ENCODE data around the gene VPS37C. TPM values are rescaled to one million over a fixed set of nuclear protein-coding genes. Genes with fewer than 3 reads are reported as not detected.

VPS37C gene
- total RNA-seq, 1 experiment from 2014 or later: 23.1 TPM

- no TSS peak for BruUV-seq (replicated peaks)
- DNase-seq (ENCODE audit: low read depth, low spot score) (no peak), ATAC-seq (no peak)
- TF ChIP-seq POLR2AphosphoS5 (IDR thresholded peaks at IDR 0.05; ENCODE audit: low read depth, low read length) (no peak), ZFX (IDR thresholded peaks at IDR 0.05) (no peak), POLR2A (IDR thresholded peaks at IDR 0.05; ENCODE audit: borderline replicate concordance, extremely low read depth, insufficient read depth, insufficient read length) (no peak), ELF1 (IDR thresholded peaks at IDR 0.05; ENCODE audit: borderline replicate concordance, low read depth) (no peak), TCF7L2 (IDR thresholded peaks at IDR 0.05; ENCODE audit: borderline replicate concordance, extremely low read depth, insufficient read depth, insufficient read length) (no peak), YY1 (IDR thresholded peaks at IDR 0.05; ENCODE audit: extremely low read depth, insufficient replicate concordance, low read depth, low read length) (no peak), SIN3A (IDR thresholded peaks at IDR 0.05; ENCODE audit: low read depth) (no peak), SRF (IDR thresholded peaks at IDR 0.05; ENCODE audit: low read depth) (no peak), SP1 (IDR thresholded peaks at IDR 0.05; ENCODE audit: low read depth) (no peak), CBX3 (IDR thresholded peaks at IDR 0.05; ENCODE audit: low read depth) (no peak), RAD21 (IDR thresholded peaks at IDR 0.05; ENCODE audit: low read depth) (no peak), ATF3 (IDR thresholded peaks at IDR 0.05) (no peak), ZNF274 (IDR thresholded peaks at IDR 0.05; ENCODE audit: low read depth, low read length) (no peak), EZH2 (IDR thresholded peaks at IDR 0.05) (no peak), FOSL1 (IDR thresholded peaks at IDR 0.05; ENCODE audit: low read depth) (no peak), JUND (IDR thresholded peaks at IDR 0.05) (no peak), EGR1 (IDR thresholded peaks at IDR 0.05; ENCODE audit: low read depth) (no peak), MAX (IDR thresholded peaks at IDR 0.05) (no peak), ZBTB33 (IDR thresholded peaks at IDR 0.05; ENCODE audit: extremely low read depth, insufficient replicate concordance, low read length) (no peak)
- TF ChIP-seq, protein P1, sequence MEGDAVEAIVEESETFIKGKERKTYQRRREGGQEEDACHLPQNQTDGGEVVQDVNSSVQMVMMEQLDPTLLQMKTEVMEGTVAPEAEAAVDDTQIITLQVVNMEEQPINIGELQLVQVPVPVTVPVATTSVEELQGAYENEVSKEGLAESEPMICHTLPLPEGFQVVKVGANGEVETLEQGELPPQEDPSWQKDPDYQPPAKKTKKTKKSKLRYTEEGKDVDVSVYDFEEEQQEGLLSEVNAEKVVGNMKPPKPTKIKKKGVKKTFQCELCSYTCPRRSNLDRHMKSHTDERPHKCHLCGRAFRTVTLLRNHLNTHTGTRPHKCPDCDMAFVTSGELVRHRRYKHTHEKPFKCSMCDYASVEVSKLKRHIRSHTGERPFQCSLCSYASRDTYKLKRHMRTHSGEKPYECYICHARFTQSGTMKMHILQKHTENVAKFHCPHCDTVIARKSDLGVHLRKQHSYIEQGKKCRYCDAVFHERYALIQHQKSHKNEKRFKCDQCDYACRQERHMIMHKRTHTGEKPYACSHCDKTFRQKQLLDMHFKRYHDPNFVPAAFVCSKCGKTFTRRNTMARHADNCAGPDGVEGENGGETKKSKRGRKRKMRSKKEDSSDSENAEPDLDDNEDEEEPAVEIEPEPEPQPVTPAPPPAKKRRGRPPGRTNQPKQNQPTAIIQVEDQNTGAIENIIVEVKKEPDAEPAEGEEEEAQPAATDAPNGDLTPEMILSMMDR (IDR thresholded peaks at IDR 0.05 in 2 of 3, conservative IDR thresholded peaks at IDR 0.05 in 1 of 3; ENCODE audit: borderline replicate concordance in 1 of 3, insufficient read depth in 1 of 3, low read depth in 2 of 3, low read length in 2 of 3): no peak
- intact Hi-C loops (cut with micrococcal nuclease): no loop called here
- H3K79me2 ChIP-seq (ENCODE audit: insufficient read depth, low read length): no peaks in the 10 kb centered on the region
- H3K36me3 ChIP-seq (ENCODE audit: control insufficient read depth in 1 of 2, insufficient read depth in 2 of 2, low read length in 2 of 2): no peaks in the 10 kb centered on the region
- no peak overlapping the region for H3K4me3 ChIP-seq (replicated peaks in 1 of 2; ENCODE audit: low read depth in 1 of 2, low read length in 2 of 2)
- H3K9ac ChIP-seq (ENCODE audit: low read length): no peak overlapping the region
- H3K4me2 ChIP-seq (ENCODE audit: low read length): no peak overlapping the region
- no peaks in the 10 kb centered on the region for H3K9me2 ChIP-seq (ENCODE audit: insufficient read depth)
- POLR2A ChIA-PET: no interaction called here
- CTCF ChIA-PET: no interaction called here
- H4K20me1 ChIP-seq (ENCODE audit: insufficient read depth): no peaks in the 10 kb centered on the region
- H3K4me1 ChIP-seq (ENCODE audit: control insufficient read depth in 1 of 2, insufficient read depth in 2 of 2, low read length in 2 of 2): no peaks in the 10 kb centered on the region
- no peaks in the 10 kb centered on the region for H3K27me3 ChIP-seq (ENCODE audit: insufficient read depth, low read length)
- no peak overlapping the region for H3K27ac ChIP-seq (ENCODE audit: low read depth, low read length)
- H2AFZ ChIP-seq (ENCODE audit: low read depth, low read length, poor library complexity, severe bottlenecking): no peak overlapping the region
- no peaks in the 10 kb centered on the region for H3K9me3 ChIP-seq (ENCODE audit: control insufficient read depth in 1 of 2, insufficient read depth in 1 of 2, low read depth in 1 of 2, low read length in 2 of 2)
- RAD21 ChIA-PET (ENCODE audit: low non-redundant PET in 1 of 2, low total read pairs in 2 of 2, uncharacterized antibody in 2 of 2, unreplicated experiment in 2 of 2): no interaction called here
Observed at GRCh38 chr11:61198948-61199523, 37.8 kb upstream of the VPS37C start.

Data from HCT116 (cell line).